PC-9 (cell line): ENCODE measurements around the gene CBX7. TPM values are rescaled to one million over a fixed set of nuclear protein-coding genes. Genes with fewer than 3 reads are reported as not detected.

ENCODE experiments used
- BruUV-seq: library from RNA; stranded (reverse); fragments of 400-500 nt; replicated peaks from 2 replicates; lab custom pipeline; 2021; lab: Mats Ljungman, UMichigan
- CTCF ChIA-PET: fragments of 300-600 bp; sonication (Branson Sonifier 250); formaldehyde crosslinking; loops from one replicate; lab custom pipeline; 2022; ENCODE audit warnings: antibody characterized with exemption; lab: Charles Lee
- POLR2A ChIA-PET: fragments of 300-600 bp; sonication (Branson Sonifier 250); formaldehyde crosslinking; loops from one replicate; lab custom pipeline; 2022; ENCODE audit warnings: antibody characterized with exemption; ENCODE audit not compliant: unreplicated experiment; lab: Charles Lee
- DNase-seq, 2 experiments: peaks; one replicate each; pipeline versions ENCODE4 v3.0.0 to v3.0.0-alpha.2; 2015 to 2022; ENCODE audit warnings: mixed read lengths in 1 of 2
- H2AFZ ChIP-seq: fragments of 200-600 bp; sonication (generic); 2 replicates; pipeline ENCODE4 v1.8.1; 2017; ENCODE audit warnings: antibody characterized with exemption
- H3F3A ChIP-seq: fragments of 200-600 bp; sonication (generic); 2 replicates; pipeline ENCODE4 v1.8.1; 2017; ENCODE audit warnings: antibody characterized with exemption, mild to moderate bottlenecking, low read depth; ENCODE audit not compliant: insufficient read depth
- H3K27ac ChIP-seq: fragments of 200-600 bp; sonication (generic); 2 replicates; pipeline ENCODE4 v1.6.1; 2016; ENCODE audit warnings: mixed run types
- H3K27me3 ChIP-seq: fragments of 200-600 bp; sonication (generic); 2 replicates; pipeline ENCODE4 v1.6.1; 2016; ENCODE audit warnings: low read depth, mixed run types; ENCODE audit not compliant: insufficient read depth
- H3K36me3 ChIP-seq: fragments of 200-600 bp; sonication (generic); 2 replicates; pipeline ENCODE4 v1.6.1; 2016; ENCODE audit warnings: low read depth, mixed run types
- H3K4me1 ChIP-seq: fragments of 200-600 bp; sonication (generic); replicated peaks from 2 replicates; pipeline ENCODE4 v1.6.1; 2016; ENCODE audit warnings: mixed run types; ENCODE audit not compliant: insufficient read depth
- H3K4me2 ChIP-seq: fragments of 200-600 bp; sonication (generic); 2 replicates; pipeline ENCODE4 v1.6.1; 2017; ENCODE audit warnings: mixed run types
- H3K4me3 ChIP-seq: fragments of 200-600 bp; sonication (generic); 2 replicates; pipeline ENCODE4 v1.6.1; 2016; ENCODE audit warnings: mixed run types
- H3K79me2 ChIP-seq: fragments of 200-600 bp; sonication (generic); 2 replicates; pipeline ENCODE4 v1.6.1; 2017; ENCODE audit warnings: low read depth, mixed run types
- H3K9me2 ChIP-seq: fragments of 200-600 bp; sonication (generic); 2 replicates; pipeline ENCODE4 v1.8.1; 2017; ENCODE audit warnings: mild to moderate bottlenecking; ENCODE audit not compliant: insufficient read depth
- H3K9me3 ChIP-seq: fragments of 200-600 bp; sonication (generic); 2 replicates; pipeline ENCODE4 v1.8.1; 2016; ENCODE audit warnings: low read depth; ENCODE audit not compliant: insufficient read depth
- H4K20me1 ChIP-seq: fragments of 200-600 bp; sonication (generic); 2 replicates; pipeline ENCODE4 v1.8.1; 2017; ENCODE audit not compliant: insufficient read depth
- CTCF ChIP-seq: fragments of 200-600 bp; sonication (generic); conservative IDR thresholded peaks from 2 replicates; pipeline ENCODE4 v1.6.1; 2017; ENCODE audit warnings: mixed run types, antibody characterized with exemption, mild to moderate bottlenecking, moderate library complexity
- EZH2 ChIP-seq: fragments of 200-600 bp; sonication (generic); IDR thresholded peaks from 2 replicates; pipeline ENCODE4 v1.8.0; 2017; ENCODE audit warnings: antibody characterized with exemption, low read depth
- intact Hi-C: fragments of 100-400 bp; cut with micrococcal nuclease; formaldehyde crosslinking; loops from one replicate; pipeline ENCODE4 v1.10.0; 2022; ENCODE audit not compliant: unreplicated experiment
- total RNA-seq: library from RNA; stranded (reverse); gene quantifications from 2 replicates; pipeline ENCODE4 v1.2.3, GENCODE V29; 2021

The CBX7 gene
- total RNA-seq, 1 experiment from 2014 or later: 29.1 TPM

- Histone ChIP-seq H3K4me1 (peaks cover 80% of the 10 kb centered on the region), H3K9me2 (no peaks in the 10 kb centered on the region), H4K20me1 (no peaks in the 10 kb centered on the region), H3K79me2 (no peaks in the 10 kb centered on the region), H3K4me2 (peak overlapping the region; percentile 70), H3K27ac (no peak overlapping the region), H3K9me3 (no peaks in the 10 kb centered on the region), H3F3A (peaks cover 41% of the 10 kb centered on the region), H3K27me3 (no peaks in the 10 kb centered on the region), H2AFZ (no peak overlapping the region), H3K36me3 (no peaks in the 10 kb centered on the region), H3K4me3 (no peak overlapping the region)
- TF ChIP-seq EZH2 (no peak), CTCF (no peak)
- BruUV-seq: no TSS peak
- intact Hi-C loops: loop anchor here (5.0 kb wide), 1 partner anchor 74 kb away; the partner anchor contains the start of gene APOBEC3D
- ChIA-PET POLR2A (no interaction called here), CTCF (no interaction called here)
- DNase-seq: no peak
Measured at GRCh38 chr22:39095971-39096370, 56.5 kb downstream of the CBX7 start.

- DNase-seq: no peak
- ChIA-PET POLR2A (no interaction called here), CTCF (interaction anchor here (0.6 kb wide), 1 partner anchor 357 kb away, joined by 3 read pairs; no protein-coding TSS in a partner anchor)
- intact Hi-C loops: loop anchor here (5.0 kb wide), 1 partner anchor 73 kb away; the partner anchor contains the start of gene APOBEC3D
- Histone ChIP-seq H4K20me1 (no peaks in the 10 kb centered on the region), H3K4me3 (no peak overlapping the region), H3K4me1 (peaks cover 87% of the 10 kb centered on the region), H3K79me2 (no peaks in the 10 kb centered on the region), H3F3A (peaks cover 48% of the 10 kb centered on the region), H3K36me3 (no peaks in the 10 kb centered on the region), H3K27ac (no peak overlapping the region), H3K9me2 (no peaks in the 10 kb centered on the region), H3K9me3 (no peaks in the 10 kb centered on the region), H3K27me3 (no peaks in the 10 kb centered on the region), H3K4me2 (peak overlapping the region; percentile 7; the same call in 1 of the 2 replicates), H2AFZ (no peak overlapping the region)
- no peak for TF ChIP-seq EZH2
- no peak for TF ChIP-seq CTCF
- BruUV-seq: no TSS peak
Measured at GRCh38 chr22:39094717-39095389, 57.6 kb downstream of the CBX7 start.

- POLR2A ChIA-PET: no interaction called here
- no TSS peak for BruUV-seq
- Histone ChIP-seq H3K27me3 (no peaks in the 10 kb centered on the region), H3F3A (peaks cover 42% of the 10 kb centered on the region), H3K79me2 (no peaks in the 10 kb centered on the region), H3K4me3 (no peak overlapping the region), H3K4me2 (peak overlapping the region; percentile 54), H3K4me1 (peaks cover 92% of the 10 kb centered on the region), H3K9me2 (no peaks in the 10 kb centered on the region), H3K9me3 (no peaks in the 10 kb centered on the region), H2AFZ (no peak overlapping the region), H3K27ac (peak overlapping the region; percentile 60), H3K36me3 (no peaks in the 10 kb centered on the region), H4K20me1 (no peaks in the 10 kb centered on the region)
- DNase-seq: no peak
- intact Hi-C loops: no loop called here
- CTCF ChIA-PET: no interaction called here
- TF ChIP-seq EZH2 (no peak), CTCF (no peak)
Measured at GRCh38 chr22:39092111-39092862, 60.2 kb downstream of the CBX7 start.
